OCI-LY1 (cell line): ENCODE data around the gene SV2C.

Source experiments
- CTCF ChIP-seq: fragments of 200-600 bp; sonication (generic), shearing (Covaris generic); IDR thresholded peaks from 2 replicates; pipeline ENCODE4 v1.5.1; 2017; ENCODE audit warnings: mild to moderate bottlenecking, antibody characterized with exemption, low read length, moderate library complexity, mixed read lengths
- EZH2 ChIP-seq: fragments of 200-600 bp; sonication (generic), shearing (Covaris generic); IDR thresholded peaks from 2 replicates; pipeline ENCODE4 v1.8.0; 2017; ENCODE audit warnings: borderline replicate concordance, mixed run types, mild to moderate bottlenecking, antibody characterized with exemption, low read length, moderate library complexity, mixed read lengths

- peak; percentile 52 for TF ChIP-seq CTCF
- TF ChIP-seq EZH2 = no peak
These were observed 62.8 kb downstream of the SV2C start for GRCh38 chr5:76145945-76146344.
